GM10847 (cell line): ENCODE data around the gene CRIM1.

Experiments
- POLR2A ChIP-seq: IDR thresholded peaks from 2 replicates; pipeline ENCODE4 v1.6.1; 2011; ENCODE audit not compliant: insufficient read length; ENCODE audit errors: extremely low read depth

CRIM1 gene

DNA sequence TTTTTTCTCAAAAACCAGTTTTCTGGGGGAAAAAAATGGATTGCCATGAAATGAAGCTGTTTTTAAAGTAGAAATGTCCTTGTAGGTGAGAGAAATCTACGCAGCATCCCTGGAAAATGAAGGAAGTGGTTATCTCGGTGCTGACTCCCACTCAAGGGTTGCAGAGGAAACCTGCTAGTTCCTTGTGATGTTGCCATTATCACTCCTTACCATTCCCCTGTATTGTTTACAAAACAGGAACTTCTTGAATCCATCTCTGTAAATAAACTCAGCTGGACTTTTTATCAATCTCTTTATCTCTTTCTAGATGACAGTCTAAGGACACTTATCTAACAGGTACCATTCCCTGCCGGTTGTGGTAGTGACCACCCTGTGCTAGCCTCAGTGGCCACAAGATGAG, 181.2 kb downstream of the CRIM1 start:
- no peak for TF ChIP-seq POLR2A

DNA sequence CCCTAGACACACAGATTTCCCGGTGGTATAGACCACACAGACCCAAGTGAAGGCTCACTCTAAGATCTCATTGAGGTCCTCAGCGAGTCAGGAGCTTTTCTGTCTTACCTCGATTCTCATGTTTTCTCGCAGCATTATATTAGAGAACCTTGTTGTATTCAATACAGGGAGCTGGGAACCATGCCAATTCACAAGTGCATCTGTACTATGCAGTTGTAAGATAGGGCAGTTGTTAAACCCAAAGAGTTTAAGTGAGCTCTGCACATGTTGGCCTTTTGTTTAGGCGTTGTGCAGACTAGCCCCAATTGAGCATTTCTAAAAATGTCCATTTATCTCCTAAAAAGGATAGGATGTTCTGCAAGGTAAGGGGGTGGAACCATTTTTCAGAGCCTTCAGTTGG, 182.8 kb downstream of the CRIM1 start:
- TF ChIP-seq POLR2A: no peak

DNA sequence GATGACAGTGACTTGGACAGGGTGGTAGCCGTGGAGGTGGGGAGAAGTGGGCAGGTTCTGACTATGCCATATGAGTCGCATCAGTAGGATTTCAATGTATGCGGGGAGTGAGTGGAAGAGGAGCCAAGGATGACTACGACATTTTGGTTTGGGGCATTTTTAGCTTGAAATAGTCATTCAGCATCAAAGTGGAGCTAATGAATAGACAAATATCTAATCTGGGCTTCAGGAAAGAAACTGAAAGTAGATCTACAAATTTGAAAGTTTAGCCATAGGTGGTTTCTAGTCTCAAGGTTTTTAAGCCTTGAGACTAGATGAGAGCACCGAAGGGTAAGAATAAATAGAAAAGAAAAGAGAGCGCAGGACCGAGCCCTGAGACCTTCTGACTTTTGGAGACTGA, 184.1 kb downstream of the CRIM1 start:
- no peak for TF ChIP-seq POLR2A

DNA sequence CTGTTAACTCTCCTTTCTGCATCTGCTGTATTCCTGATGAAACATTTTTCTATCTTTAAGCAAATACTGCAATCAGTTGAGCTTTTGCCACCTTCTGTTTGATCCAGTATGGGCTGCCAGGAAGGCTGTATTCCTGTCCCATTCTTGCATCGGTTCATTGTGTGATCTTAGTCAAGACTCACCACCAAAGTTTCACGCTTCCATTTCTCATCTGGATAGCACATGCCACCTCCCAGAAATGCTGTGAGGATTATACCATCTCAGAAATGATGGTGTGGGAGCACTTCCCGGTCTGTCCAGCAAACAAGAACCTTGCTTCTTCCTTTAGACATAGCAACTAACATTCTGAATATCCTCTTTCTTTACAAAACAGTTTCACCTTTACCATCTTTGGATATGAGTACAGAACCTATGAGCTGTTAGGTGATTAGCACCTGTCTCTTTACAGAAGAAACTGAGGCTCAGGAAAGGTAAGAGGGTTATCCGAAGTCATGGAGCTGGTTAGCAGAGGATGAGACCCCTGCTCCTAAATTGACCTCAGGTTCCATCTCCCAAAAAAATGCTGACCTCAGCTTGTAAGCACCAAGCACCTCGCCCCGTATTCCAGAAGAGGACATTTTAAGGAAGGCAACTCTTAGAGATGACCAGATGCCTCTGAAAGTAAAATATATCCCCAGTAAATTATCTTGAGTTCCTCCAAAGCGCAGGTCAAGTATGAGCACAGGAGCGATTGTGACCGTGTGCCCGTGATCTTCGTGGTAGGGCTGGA, 185.6 kb downstream of the CRIM1 start:
- TF ChIP-seq POLR2A: no peak

DNA sequence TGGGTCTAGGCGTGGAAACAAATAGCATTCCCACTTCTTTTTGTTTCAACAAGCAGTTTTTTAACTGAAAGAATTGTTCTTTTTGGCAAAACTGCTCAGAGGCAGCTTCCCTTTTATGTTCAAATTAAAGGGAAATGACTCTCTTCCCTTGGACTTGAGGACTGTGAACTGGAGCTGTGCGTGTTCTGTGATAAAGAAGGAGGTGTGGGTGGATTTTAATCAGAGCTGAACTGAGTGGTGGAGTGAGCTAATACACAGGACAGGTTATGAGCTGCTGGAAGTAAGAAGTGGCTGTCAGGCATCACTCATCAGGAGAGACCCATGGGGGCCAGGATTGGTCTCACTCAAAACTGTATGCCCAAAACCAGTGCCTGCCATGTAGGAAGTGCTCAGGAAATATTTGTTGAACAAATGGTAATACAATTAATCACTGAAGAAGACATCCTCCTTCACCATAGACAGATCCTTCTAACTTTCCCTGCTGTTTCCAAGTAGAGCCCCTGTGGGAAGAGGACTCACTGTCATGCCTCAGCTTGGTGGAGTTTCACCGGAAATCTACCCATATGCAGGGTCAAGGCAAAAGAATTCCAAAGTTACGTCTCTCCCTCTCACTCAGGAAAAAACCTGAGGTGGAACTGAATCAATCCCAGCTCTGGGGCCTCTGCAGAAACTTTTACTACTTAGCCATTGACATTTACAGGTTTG, 186.5 kb downstream of the CRIM1 start:
- no peak for TF ChIP-seq POLR2A

DNA sequence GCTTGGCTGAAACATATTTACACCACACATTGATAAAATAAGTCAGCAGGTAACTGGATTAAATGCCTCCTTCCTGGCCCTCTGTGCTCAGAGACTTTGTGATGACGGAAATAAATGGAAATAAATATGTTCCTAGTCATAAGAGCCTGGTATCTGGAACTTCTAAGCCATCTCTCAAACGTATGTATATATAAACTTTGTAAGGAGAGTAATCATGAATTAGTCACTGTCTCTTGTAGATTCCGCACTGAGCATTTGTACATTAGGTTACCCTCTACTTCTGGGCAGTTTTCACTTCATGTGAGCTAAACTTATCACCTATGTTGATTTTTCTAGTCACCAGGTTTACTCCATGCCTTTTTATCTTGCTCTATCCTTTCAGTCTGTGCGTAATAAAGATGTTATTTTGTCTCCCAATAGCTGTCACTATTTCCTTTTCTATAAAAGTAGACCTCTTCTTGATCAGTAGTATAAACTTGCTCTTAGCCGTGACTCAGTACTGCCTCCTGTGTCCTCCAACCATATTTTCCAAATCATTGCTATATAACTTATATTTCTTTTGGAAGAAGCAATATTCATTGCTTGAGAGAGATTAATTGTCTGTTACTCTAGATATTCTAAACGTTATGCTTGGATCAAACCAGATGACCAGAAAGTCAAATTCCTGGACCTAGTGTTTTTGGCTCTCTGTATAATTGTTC, 189.2 kb downstream of the CRIM1 start:
- TF ChIP-seq POLR2A: no peak

DNA sequence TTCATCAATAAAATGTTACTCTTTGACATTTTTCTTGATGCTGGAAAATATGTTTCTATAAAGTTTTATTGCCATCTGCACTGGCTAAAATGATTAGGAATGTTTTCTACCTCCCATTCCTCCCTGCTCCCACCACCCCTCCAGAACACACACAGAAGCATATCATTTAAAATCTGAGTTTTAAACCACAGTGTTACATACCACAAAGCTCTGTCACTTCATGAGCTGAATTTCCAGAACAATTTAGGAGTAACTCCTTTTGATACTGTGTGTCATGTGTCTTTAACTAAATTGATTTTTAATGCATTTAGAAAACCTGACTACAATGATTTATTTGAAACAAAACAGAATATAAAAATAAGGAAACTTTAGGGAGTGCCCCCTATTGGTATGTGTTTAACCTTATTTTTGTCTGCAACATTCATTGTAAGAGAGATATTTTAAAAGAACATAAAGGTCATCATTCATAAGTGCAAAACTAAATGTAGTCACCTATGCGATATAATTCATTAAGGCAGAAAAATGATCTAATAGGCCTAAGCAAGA, 190.4 kb downstream of the CRIM1 start:
- no peak for TF ChIP-seq POLR2A

DNA sequence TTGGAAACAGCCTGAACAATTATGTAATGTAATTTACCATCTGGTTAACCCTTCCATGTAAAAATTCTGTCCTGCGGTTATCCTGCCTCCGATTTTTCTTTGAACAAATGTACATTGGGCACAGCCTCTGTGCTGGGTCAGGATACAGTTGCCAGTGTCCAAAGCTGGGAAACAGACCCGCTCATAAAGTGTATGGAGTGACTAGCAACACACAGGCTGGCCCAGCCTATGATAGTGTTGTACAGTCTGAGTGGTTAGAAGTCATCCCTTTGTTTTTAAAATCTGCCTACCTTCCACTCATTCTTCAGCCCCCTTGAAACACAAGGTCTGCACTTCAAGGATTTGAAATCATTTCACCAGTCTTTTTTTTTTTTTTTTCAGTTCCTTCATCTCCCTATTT, 192.3 kb downstream of the CRIM1 start:
- TF ChIP-seq POLR2A: no peak

DNA sequence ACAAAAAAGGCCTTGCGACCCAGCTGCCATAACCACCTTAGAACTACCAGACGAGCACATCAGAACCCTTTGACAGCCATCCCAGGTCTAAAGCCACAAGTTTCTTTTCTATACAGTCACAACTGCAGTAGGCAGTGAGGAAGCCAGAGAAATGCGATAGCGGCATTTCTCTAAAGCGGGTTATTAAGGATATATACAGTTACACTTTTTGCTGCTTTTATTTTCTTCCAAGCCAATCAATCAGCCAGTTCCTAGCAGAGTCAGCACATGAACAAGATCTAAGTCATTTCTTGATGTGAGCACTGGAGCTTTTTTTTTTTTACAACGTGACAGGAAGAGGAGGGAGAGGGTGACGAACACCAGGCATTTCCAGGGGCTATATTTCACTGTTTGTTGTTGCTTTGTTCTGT, 193.6 kb downstream of the CRIM1 start:
- TF ChIP-seq POLR2A: no peak

DNA sequence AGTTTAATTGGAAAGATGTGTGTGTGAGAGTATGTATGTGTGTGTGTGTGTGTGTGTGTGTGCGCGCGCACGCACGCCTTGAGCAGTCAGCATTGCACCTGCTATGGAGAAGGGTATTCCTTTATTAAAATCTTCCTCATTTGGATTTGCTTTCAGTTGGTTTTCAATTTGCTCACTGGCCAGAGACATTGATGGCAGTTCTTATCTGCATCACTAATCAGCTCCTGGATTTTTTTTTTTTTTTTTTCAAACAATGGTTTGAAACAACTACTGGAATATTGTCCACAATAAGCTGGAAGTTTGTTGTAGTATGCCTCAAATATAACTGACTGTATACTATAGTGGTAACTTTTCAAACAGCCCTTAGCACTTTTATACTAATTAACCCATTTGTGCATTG, 194.4 kb downstream of the CRIM1 start:
- TF ChIP-seq POLR2A: no peak

DNA sequence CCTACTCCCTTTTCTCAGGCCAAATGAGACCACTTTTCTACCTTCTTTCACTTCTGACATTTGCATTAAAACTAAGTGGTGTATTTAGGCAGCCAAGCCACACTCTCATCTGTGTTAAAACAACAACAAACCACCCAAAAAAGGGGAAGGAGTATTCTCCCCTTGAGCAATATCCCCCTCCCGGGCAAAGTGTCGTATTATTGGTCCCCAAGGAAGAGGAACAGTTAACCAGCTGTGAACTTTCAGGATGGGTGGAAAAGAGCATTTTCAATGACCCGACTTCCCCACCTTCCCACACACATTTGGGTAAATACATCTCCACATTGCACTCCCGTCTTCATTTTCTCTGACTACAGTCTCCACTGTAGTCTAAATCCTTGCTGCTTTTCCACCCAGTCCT, 198.1 kb downstream of the CRIM1 start:
- TF ChIP-seq POLR2A: no peak

DNA sequence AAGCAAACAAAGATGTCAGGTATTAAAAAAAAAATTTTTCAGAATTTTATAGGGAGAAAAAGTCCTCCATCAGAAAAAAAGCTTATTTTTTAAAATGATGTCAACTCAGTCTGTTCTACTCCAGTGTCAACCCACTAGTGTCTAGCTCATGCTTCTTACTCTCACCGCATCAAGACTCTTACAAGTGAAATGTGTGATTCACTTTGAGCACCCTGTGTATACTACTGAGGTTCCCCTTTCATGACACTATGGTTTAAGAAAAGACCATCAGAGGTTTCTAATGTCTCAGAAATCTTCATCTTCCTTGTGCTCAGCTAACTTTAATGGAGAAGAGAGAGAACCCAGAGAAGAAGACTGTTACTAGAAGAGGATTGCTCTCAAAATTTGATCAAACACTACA, 199.0 kb downstream of the CRIM1 start:
- TF ChIP-seq POLR2A: no peak

DNA sequence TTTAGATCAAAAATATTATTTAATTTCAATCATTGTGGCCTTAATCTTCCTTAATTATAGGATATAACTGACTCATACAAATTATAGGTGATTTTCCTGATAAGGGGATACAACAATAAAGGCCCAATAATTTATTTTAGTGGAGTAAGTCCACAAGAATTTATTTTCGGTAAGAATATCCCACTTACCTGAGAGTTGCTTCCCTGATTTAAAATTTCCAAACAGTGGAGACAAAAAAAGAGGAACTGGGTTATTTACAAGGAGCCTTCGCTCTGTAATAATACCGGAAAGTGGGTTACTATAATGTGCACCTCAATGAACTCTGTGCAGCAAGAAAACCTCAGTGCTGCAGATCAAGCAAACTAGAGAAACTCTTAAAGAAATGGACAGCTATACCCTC, 200.2 kb downstream of the CRIM1 start:
- no peak for TF ChIP-seq POLR2A

DNA sequence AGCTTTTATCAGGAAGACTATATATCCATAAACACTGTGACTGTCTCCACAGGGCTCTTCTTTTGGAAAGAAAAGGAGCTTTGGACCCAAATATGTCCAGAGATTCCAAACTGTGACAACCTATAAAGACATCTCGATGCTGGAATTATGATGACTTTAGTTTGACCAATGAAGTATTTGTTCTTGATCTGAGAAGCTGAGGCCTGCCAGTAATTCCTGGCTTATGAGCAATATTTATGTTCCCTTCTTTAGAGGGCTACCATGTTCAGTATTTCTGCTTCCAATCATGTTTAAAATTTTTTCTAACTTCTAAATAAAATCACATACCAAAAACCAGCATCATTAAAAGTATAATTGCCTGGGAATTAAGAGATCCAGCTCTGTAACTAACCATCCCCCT, 201.3 kb downstream of the CRIM1 start:
- no peak for TF ChIP-seq POLR2A

DNA sequence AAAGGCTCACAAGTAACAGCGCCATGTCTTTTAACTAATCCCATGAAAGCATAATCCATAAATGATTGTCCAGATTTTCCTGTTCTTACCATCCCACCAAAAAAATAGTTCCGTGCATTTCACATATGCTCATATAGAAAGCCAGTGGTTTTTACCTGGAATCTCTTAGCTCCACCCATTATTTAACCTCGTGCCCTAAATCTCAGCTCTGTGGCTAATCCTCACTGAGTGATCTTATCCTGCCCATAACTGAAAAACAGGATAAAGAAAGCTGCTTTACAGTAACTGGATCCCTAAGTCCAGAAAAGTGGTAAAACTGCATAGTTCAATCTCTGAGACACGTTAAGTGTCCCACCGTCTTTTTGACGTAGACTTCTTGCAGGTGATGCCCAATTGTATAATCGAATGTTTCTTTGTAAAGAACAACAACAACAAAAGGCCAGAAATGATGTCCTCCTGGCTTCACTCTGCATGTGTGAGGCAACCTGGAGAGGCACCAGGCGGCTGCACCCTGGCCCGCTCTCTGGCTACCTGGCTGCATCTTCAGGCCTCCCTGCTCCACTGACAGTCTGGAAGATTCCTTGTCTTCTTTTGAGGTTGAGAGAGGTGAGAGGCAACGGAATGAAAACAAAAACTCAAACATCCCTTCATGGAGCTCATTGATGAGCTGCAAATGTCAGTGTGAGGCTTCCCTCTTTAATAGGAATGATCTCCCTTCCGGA, 203.8 kb downstream of the CRIM1 start:
- TF ChIP-seq POLR2A: no peak
